Immature natural killer cell (primary cell): ENCODE data around the gene C10orf95. TPM values are rescaled to one million over a fixed set of nuclear protein-coding genes. Genes with fewer than 3 reads are reported as not detected.

Source experiments
- DNase-seq, 3 donors: peaks; one replicate each; pipeline ENCODE4 v3.0.0; 2022; ENCODE audit warnings: mixed read lengths in 1 of 3
- H3K27ac Mint-ChIP-seq, 6 donors: one replicate each; pipeline ENCODE4 v1.8.0; 2020; ENCODE audit warnings: mixed read lengths in 6 of 6, mild to moderate bottlenecking in 5 of 6, inconsistent platforms in 4 of 6, moderate library complexity in 3 of 6
- H3K27me3 Mint-ChIP-seq, 3 donors: one replicate each; pipeline ENCODE4 v1.8.0; 2020 to 2021; ENCODE audit warnings: low read depth in 3 of 3, mild to moderate bottlenecking in 3 of 3, mixed read lengths in 3 of 3, moderate library complexity in 3 of 3, inconsistent platforms in 1 of 3
- H3K36me3 Mint-ChIP-seq, 3 donors: one replicate each; pipeline ENCODE4 v1.8.0; 2020; ENCODE audit warnings: mixed read lengths in 3 of 3, inconsistent platforms in 2 of 3, mild to moderate bottlenecking in 2 of 3
- H3K4me1 Mint-ChIP-seq, 2 donors: one replicate each; pipeline ENCODE4 v1.8.0; 2020; ENCODE audit warnings: inconsistent platforms in 2 of 2, mild to moderate bottlenecking in 2 of 2, mixed read lengths in 2 of 2, moderate library complexity in 1 of 2
- H3K4me3 Mint-ChIP-seq, 5 donors: one replicate each; pipeline ENCODE4 v1.8.0; 2020; ENCODE audit warnings: mild to moderate bottlenecking in 5 of 5, mixed read lengths in 5 of 5, inconsistent platforms in 3 of 5, moderate library complexity in 3 of 5
- H3K9me3 Mint-ChIP-seq, 6 donors: one replicate each; pipeline ENCODE4 v1.8.0; 2020; ENCODE audit warnings: mild to moderate bottlenecking in 6 of 6, mixed read lengths in 6 of 6, inconsistent platforms in 4 of 6, moderate library complexity in 3 of 6
- polyA plus RNA-seq, 3 donors: library from polyadenylated mRNA; unstranded; fragments of 300-500 nt; fragmentation: Illumina TruSeq; gene quantifications; one replicate each; pipeline ENCODE4 v1.2.3, GENCODE V29; 2021

Gene C10orf95
- polyA plus RNA-seq, 3 donors from 2014 or later = 0.32 to 0.67 (median 0.59) TPM

DNA sequence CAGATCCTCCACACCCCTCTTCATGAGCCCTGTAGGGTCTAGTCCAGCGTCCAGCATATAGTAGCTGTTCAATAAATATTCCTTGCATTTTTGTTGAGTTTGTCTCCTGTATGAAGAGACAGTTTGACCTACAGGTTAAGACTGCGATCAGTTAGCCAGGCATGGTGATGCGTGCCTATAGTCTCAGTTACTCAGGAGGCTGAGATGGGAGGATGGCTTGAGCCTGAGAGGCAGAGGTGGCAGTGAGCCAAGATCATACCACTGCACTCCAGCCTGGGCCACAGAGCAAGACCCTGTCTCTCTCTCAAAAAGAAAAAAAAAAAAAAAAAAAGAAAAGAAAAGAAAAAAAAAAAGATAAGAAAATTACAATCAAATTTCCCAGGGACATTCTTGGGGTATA is 13.8 kb downstream of the C10orf95 start:
- peak overlapping the region; percentile 57 to 93 (median 74) for H3K4me3 Mint-ChIP-seq
- H3K9me3 Mint-ChIP-seq = no peaks in the 10 kb centered on the region
- H3K4me1 Mint-ChIP-seq = peaks cover 52 to 58% of the 10 kb centered on the region in 2 donors
- peaks cover 5 to 13% (median 10%) of the 10 kb centered on the region in 3 donors for H3K27me3 Mint-ChIP-seq
- DNase-seq = no peak
- H3K27ac Mint-ChIP-seq = peak overlapping the region in 5 of 6 donors; percentile 6 to 85 (median 84)
- H3K36me3 Mint-ChIP-seq = peaks cover 0 to 5% (median 0%) of the 10 kb centered on the region in 3 donors

DNA sequence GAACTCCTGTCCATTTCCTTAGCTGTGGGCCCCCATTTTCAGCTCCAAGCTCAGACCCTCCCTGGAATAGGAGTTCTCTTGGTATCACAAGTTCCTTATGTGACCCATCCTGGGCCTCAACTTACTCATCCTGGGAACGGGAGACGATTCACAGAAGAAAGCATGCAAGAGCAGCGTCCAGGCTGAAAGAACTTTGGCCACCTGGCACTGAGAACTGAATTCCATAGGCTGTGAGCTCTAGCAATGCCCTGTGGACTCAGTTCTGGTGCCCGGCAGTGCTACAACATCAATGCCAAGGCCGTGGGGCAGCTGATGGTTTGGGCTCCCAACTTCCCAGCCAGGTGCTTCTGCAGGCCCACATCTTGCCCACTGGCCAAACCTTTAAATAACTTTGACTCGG is 15.0 kb downstream of the C10orf95 start:
- DNase-seq = no peak
- H3K27ac Mint-ChIP-seq = peak overlapping the region; percentile 68 to 94 (median 90)
- peak overlapping the region; percentile 74 to 93 (median 91) for H3K4me3 Mint-ChIP-seq
- peaks cover 5 to 15% (median 14%) of the 10 kb centered on the region in 3 donors for H3K27me3 Mint-ChIP-seq
- H3K36me3 Mint-ChIP-seq = peaks cover 0 to 5% (median 0%) of the 10 kb centered on the region in 3 donors
- H3K9me3 Mint-ChIP-seq = no peaks in the 10 kb centered on the region
- H3K4me1 Mint-ChIP-seq = peaks cover 62 to 70% of the 10 kb centered on the region in 2 donors

- Mint-ChIP-seq H3K27me3 (peaks cover 5 to 15% (median 14%) of the 10 kb centered on the region in 3 donors), H3K4me1 (peaks cover 62 to 70% of the 10 kb centered on the region in 2 donors), H3K27ac (peak overlapping the region; percentile 88 to 94 (median 90)), H3K36me3 (peaks cover 0 to 5% (median 0%) of the 10 kb centered on the region in 3 donors), H3K9me3 (no peaks in the 10 kb centered on the region), H3K4me3 (peak overlapping the region; percentile 74 to 93 (median 91))
- peak in 2 of 3 donors; percentile 16 to 20 for DNase-seq
These were observed 15.7 kb downstream of the C10orf95 start for GRCh38 chr10:102435529-102436233.

- Mint-ChIP-seq H3K4me1 (peaks cover 62 to 70% of the 10 kb centered on the region in 2 donors), H3K27me3 (peaks cover 5 to 15% (median 14%) of the 10 kb centered on the region in 3 donors), H3K27ac (peak overlapping the region; percentile 88 to 94 (median 90)), H3K4me3 (peak overlapping the region; percentile 74 to 93 (median 91)), H3K9me3 (no peaks in the 10 kb centered on the region), H3K36me3 (peaks cover 0 to 5% (median 0%) of the 10 kb centered on the region in 3 donors)
- DNase-seq = no peak
These were observed 16.2 kb downstream of the C10orf95 start for GRCh38 chr10:102435133-102435497.

GRCh38 chr10:102434394-102435132 is 16.8 kb downstream of the C10orf95 start:
- Mint-ChIP-seq H3K36me3 (peaks cover 0 to 5% (median 0%) of the 10 kb centered on the region in 3 donors), H3K9me3 (no peaks in the 10 kb centered on the region), H3K27me3 (peaks cover 5 to 15% (median 14%) of the 10 kb centered on the region in 3 donors), H3K4me3 (peak overlapping the region; percentile 74 to 93 (median 91)), H3K27ac (peak overlapping the region; percentile 88 to 94 (median 90)), H3K4me1 (peaks cover 62 to 70% of the 10 kb centered on the region in 2 donors)
- no peak for DNase-seq

DNA sequence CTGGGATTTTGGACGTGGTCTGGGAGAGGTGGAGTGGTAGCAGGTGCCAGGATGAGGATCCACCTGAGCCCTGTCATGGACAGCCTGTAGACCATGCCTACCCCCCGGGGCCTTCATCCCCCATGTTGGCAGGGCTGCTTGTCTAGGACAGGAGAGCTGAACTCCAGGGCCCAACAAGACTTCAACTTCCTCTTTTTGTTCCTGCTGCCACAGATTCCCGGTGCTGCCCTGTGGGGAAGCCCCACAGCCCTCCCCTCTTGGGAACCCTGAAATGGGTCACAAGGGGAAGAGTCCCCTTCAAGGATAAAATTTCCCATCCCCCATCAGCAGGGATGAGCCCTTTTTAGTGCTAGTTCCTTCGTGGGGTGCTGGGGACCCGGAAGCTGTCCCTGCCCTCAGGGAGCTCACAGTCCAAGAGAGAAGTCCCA is 17.7 kb downstream of the C10orf95 start:
- Mint-ChIP-seq H3K36me3 (peaks cover 0 to 5% (median 0%) of the 10 kb centered on the region in 3 donors), H3K9me3 (no peaks in the 10 kb centered on the region), H3K27ac (peak overlapping the region; percentile 59 to 94 (median 83)), H3K4me3 (peak overlapping the region; percentile 91 to 96 (median 91)), H3K27me3 (peaks cover 5 to 15% (median 14%) of the 10 kb centered on the region in 3 donors), H3K4me1 (peaks cover 62 to 70% of the 10 kb centered on the region in 2 donors)
- no peak for DNase-seq

GRCh38 chr10:102432162-102432950 is 19.0 kb downstream of the C10orf95 start, which contains the start of gene CUEDC2:
Gene CUEDC2, minus strand, starts transcription at chr10:102432574. Its CDS starts 7,386 bp downstream, at chr10:102425188.
- DNase-seq = peak; percentile 91 to 92 (median 92)
- Mint-ChIP-seq H3K4me3 (peak within 1 kb of the TSS; percentile 91 to 96 (median 91)), H3K36me3 (peaks cover 0 to 4% (median 0%) of the 10 kb centered on the region in 3 donors), H3K27ac (peak within 1 kb of the TSS; percentile 82 to 94 (median 90)), H3K4me1 (peaks cover 53 to 65% of the 10 kb centered on the region in 2 donors), H3K9me3 (no peaks in the 10 kb centered on the region), H3K27me3 (peaks cover 5 to 17% (median 14%) of the 10 kb centered on the region in 3 donors)

DNA sequence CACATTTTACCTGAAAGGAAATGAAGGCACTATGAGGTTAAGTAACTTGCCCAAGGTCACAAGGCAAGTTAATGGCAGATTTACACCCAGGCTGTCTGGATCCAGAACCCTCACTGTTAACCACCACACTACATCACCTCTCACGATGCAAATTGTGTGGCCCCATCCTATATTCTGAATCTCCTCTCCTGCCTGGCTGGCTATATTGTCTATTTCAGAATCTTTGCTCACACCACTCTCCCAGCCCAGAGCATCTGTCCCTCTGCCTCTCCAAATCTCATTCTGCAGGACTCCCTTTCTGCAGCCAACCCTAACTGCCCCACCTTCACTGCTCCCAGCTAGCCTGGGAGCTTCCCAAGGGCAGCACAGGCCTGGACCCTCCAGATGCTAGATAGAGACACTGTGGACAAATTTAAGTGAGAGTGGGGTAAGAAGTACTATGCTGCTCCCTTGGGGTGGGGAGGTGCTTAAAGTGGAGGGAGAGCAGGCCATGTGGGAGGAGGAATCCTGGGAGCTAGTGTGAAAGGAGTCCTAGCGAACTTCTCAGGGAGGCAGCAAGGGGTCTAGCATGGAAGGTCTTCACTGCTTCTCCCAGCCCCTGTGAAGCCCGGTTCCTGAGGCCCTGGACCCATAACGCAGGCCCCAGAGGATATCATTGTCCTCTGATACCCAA is 19.8 kb downstream of the C10orf95 start:
- peaks cover 0 to 4% (median 0%) of the 10 kb centered on the region in 3 donors for H3K36me3 Mint-ChIP-seq
- peaks cover 5 to 17% (median 14%) of the 10 kb centered on the region in 3 donors for H3K27me3 Mint-ChIP-seq
- peaks cover 47 to 59% of the 10 kb centered on the region in 2 donors for H3K4me1 Mint-ChIP-seq
- no peaks in the 10 kb centered on the region for H3K9me3 Mint-ChIP-seq
- peak overlapping the region; percentile 91 to 96 (median 91) for H3K4me3 Mint-ChIP-seq
- peak overlapping the region; percentile 64 to 90 (median 88) for H3K27ac Mint-ChIP-seq
- no peak for DNase-seq

- Mint-ChIP-seq H3K36me3 (peaks cover 0 to 4% (median 4%) of the 10 kb centered on the region in 3 donors), H3K9me3 (no peaks in the 10 kb centered on the region), H3K27ac (no peak overlapping the region), H3K27me3 (peaks cover 5 to 17% (median 14%) of the 10 kb centered on the region in 3 donors), H3K4me1 (peaks cover 29 to 38% of the 10 kb centered on the region in 2 donors), H3K4me3 (no peak overlapping the region)
- no peak for DNase-seq
These were observed 21.9 kb downstream of the C10orf95 start for GRCh38 chr10:102429468-102429867.

DNA sequence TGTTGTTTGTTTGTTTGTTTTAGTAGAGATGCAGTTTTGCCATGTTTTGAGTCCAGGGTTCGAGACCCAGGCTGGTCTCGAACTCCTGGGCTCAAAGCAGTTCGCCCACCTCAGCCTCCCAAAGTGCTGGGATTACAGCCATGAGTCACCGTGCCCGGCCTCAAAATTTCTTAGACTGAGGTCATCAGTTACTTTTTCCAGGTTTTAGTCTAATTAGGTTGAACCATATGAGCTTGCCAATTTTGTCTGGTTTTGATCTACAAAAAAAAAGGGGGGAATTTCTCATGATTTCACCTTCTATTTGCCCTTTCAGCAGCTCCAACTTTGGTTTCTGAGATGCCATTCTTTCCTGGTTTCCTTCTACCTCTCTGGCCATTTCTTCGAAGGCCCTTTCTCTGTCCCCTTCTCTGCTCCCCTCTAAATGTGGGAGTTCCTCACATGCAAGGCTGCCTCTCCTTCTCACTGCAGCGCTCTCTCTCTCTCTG is 24.5 kb downstream of the C10orf95 start:
- H3K27ac Mint-ChIP-seq = peak overlapping the region in 1 of 6 donors; percentile 57
- H3K9me3 Mint-ChIP-seq = no peaks in the 10 kb centered on the region
- H3K4me3 Mint-ChIP-seq = no peak overlapping the region
- no peak for DNase-seq
- H3K4me1 Mint-ChIP-seq = peaks cover 26 to 29% of the 10 kb centered on the region in 2 donors
- H3K27me3 Mint-ChIP-seq = peaks cover 0 to 6% (median 0%) of the 10 kb centered on the region in 3 donors
- H3K36me3 Mint-ChIP-seq = peaks cover 0 to 4% (median 4%) of the 10 kb centered on the region in 3 donors

DNA sequence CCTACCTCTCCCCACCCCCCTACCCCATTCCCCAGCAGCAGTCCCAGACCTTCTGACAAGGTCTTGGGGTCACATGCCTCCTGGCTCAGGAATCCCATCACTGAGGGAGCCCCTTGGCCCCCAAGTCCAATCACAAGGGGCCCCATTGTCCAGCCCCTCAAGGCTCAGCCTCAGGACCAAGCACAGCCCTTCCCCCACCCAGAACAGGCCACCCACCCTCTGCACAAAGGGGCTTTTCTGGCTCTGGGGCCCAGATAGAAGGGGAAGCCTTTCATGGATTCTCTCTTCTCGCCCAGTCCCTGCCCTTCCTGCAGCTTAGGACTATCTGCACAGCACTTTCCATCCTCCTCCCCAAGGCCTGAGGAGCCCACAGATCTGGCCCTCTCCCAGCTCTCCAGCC is 25.9 kb downstream of the C10orf95 start:
- Mint-ChIP-seq H3K27ac (no peak overlapping the region), H3K36me3 (peaks cover 0 to 4% (median 4%) of the 10 kb centered on the region in 3 donors), H3K27me3 (peaks cover 5 to 8% (median 5%) of the 10 kb centered on the region in 3 donors), H3K4me3 (no peak overlapping the region), H3K4me1 (peaks cover 28 to 31% of the 10 kb centered on the region in 2 donors), H3K9me3 (no peaks in the 10 kb centered on the region)
- DNase-seq = no peak

DNA sequence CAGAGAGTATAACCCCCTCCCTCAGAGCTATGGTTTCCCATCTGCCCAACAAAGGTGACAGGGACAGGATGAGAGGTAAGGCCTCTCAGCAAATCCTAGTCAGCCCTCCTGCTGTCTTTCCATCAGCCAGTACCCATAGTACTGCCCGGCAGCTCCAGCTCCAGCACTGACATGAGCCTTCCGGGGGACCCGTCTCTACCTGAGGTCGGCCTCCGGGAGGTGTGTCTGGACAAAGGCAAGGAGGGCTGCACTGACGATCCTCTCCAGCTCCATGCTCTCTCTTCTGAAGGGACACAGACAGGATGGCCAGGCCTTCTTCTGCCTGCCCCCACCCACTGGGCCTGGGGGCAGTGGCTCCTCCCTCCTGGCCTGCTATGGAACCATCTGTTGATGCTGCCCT is 26.4 kb downstream of the C10orf95 start:
- Mint-ChIP-seq H3K36me3 (peaks cover 0 to 4% (median 4%) of the 10 kb centered on the region in 3 donors), H3K27ac (no peak overlapping the region), H3K27me3 (peaks cover 5 to 8% (median 5%) of the 10 kb centered on the region in 3 donors), H3K4me1 (peaks cover 33 to 36% of the 10 kb centered on the region in 2 donors), H3K4me3 (no peak overlapping the region), H3K9me3 (no peaks in the 10 kb centered on the region)
- no peak for DNase-seq
